GM12878 (cell line): ENCODE data around the gene RNF220. TPM values are rescaled to one million over a fixed set of nuclear protein-coding genes. Genes with fewer than 3 reads are reported as not detected.

Experiments used
- CUX1 ChIP-seq: IDR thresholded peaks from 2 replicates; pipeline ENCODE4 v1.6.1; 2012; ENCODE audit warnings: improper control_type of control experiment, low read depth, low read length; ENCODE audit not compliant: insufficient replicate concordance
- EZH2 ChIP-seq: IDR thresholded peaks from 2 replicates; pipeline ENCODE4 v1.6.1; 2012; ENCODE audit warnings: low read depth, mild to moderate bottlenecking, control low read depth, inconsistent platforms, low read length, borderline replicate concordance; ENCODE audit not compliant: control insufficient read depth
- HSF1 ChIP-seq: fragments of 150-350 bp; IDR thresholded peaks from 2 replicates; pipeline ENCODE4 v1.6.1; 2014; ENCODE audit warnings: mild to moderate bottlenecking, low read depth, low read length
- NR2C2 ChIP-seq: IDR thresholded peaks from 2 replicates; pipeline ENCODE4 v1.6.1; 2011; ENCODE audit warnings: borderline replicate concordance, low read depth; ENCODE audit not compliant: control insufficient read depth, insufficient read length
- polyA plus RNA-seq, 11 experiments: library from polyadenylated mRNA; depleted of rRNA in 4 of 11; unstranded in 6 of 11; stranded (reverse) in 5 of 11; fragments of >200 nt; fragmentation: Nextera tagmentation in 4 of 11; fragmentation: Illumina TruSeq in 1 of 11; extraction: Ambion mirVana in 4 of 11; extraction: Trizol in 1 of 11; gene quantifications; 1 replicate in 1 of 11; 2 replicates in 10 of 11; pipeline versions ENCODE4 v1.2.1 to v1.2.3, GENCODE V29; 2011 to 2016; ENCODE audit warnings: inconsistent platforms in 2 of 11, missing spikeins in 2 of 11, low read depth in 1 of 11
- total RNA-seq, 4 experiments: library from RNA; depleted of rRNA in 3 of 4; stranded (reverse); fragments of >200 nt in 3 of 4; fragmentation: Illumina TruSeq in 1 of 4; extraction: Trizol in 1 of 4; gene quantifications; 2 replicates each; pipeline versions ENCODE4 v1.2.1 to v1.2.3, GENCODE V29; 2013 to 2021

The RNF220 gene
- total and polyA plus RNA-seq, 10 of the 15 experiments (the other 5 are each of a cell fraction or from before 2014, with no cell fraction given), result 4.6 to 84.1 (median 53.7) TPM

GRCh38 chr1:44568128-44568900, 163.3 kb downstream of the RNF220 start (continued):
- TF ChIP-seq CUX1 (no peak), NR2C2 (no peak), EZH2 (no peak), HSF1 (no peak)
